Transverse colon (tissue), 4 donors: Measurements from ENCODE around the gene FGGY.

ENCODE experiments used
- CTCF ChIP-seq, 5 experiments: fragments of 200-600 bp in 3 of 5; fragments of 450-650 bp in 2 of 5; sonication (generic) in 3 of 5; IDR thresholded peaks; 1 replicate in 2 of 5; 2 replicates in 3 of 5; pipeline ENCODE4 v1.5.1; 2016 to 2017; ENCODE audit warnings: antibody characterized with exemption in 5 of 5, inconsistent platforms in 3 of 5, mild to moderate bottlenecking in 2 of 5, moderate library complexity in 1 of 5
- POLR2A ChIP-seq: fragments of 450-650 bp; IDR thresholded peaks from one replicate; pipeline ENCODE4 v1.6.1; 2016; ENCODE audit warnings: antibody characterized with exemption, mild to moderate bottlenecking, moderate library complexity
- POLR2AphosphoS5 ChIP-seq, 3 donors: sonication (generic); formaldehyde crosslinking; IDR thresholded peaks; one replicate each; pipeline ENCODE4 v1.6.1; 2016; ENCODE audit warnings: antibody characterized with exemption in 3 of 3

GRCh38 chr1:59333626-59334277 lies 36.9 kb downstream of the FGGY start:
- no peak for TF ChIP-seq CTCF (IDR thresholded peaks at IDR 0.05)
- TF ChIP-seq POLR2AphosphoS5 (IDR thresholded peaks at IDR 0.05): no peak
- no peak for TF ChIP-seq POLR2A
